ENCODE data around the gene HOXB2. TPM values are rescaled to one million over a fixed set of nuclear protein-coding genes. Genes with fewer than 3 reads are reported as not detected.

The HOXB2 gene
- total RNA-seq, 1 experiment from 2014 or later, result not detected

- Histone ChIP-seq H4K20me1 (ENCODE audit: control insufficient read depth, insufficient read depth, insufficient read length) (no peaks in the 10 kb centered on the region), H3K18ac (ENCODE audit: insufficient read length, low read depth, low read length) (no peak within 1 kb of the TSS), H4K8ac (replicated peaks; ENCODE audit: insufficient read length, low read depth, low read length) (no peak within 1 kb of the TSS), H3K9me3 (ENCODE audit: control insufficient read depth, low read depth, low read length) (no peaks in the 10 kb centered on the region), H2AFZ (ENCODE audit: low read length) (no peak within 1 kb of the TSS), H2BK12ac (ENCODE audit: insufficient read length, low read depth, low read length) (no peak within 1 kb of the TSS), H3K23ac (ENCODE audit: insufficient read length, low read depth, low read length) (no peak within 1 kb of the TSS), H3K14ac (ENCODE audit: insufficient read depth, low read length) (no peak within 1 kb of the TSS; the same call in 1 of the 2 replicates), H2BK120ac (ENCODE audit: low read depth, low read length, poor library complexity, severe bottlenecking) (no peak within 1 kb of the TSS), H2BK5ac (ENCODE audit: insufficient read length, low read length) (no peak within 1 kb of the TSS), H3K27me3 (ENCODE audit: insufficient read depth, low read length) (peaks cover 59% of the 10 kb centered on the region; the same call in 1 of the 2 replicates), H3K56ac (ENCODE audit: insufficient read length, low read depth, low read length) (no peak within 1 kb of the TSS), H3K4ac (ENCODE audit: low read depth, low read length) (no peak within 1 kb of the TSS), H2BK20ac (ENCODE audit: low read depth, low read length, poor library complexity, severe bottlenecking) (no peak within 1 kb of the TSS), H3K79me2 (ENCODE audit: insufficient read depth, low read length) (no peaks in the 10 kb centered on the region), H2BK15ac (ENCODE audit: low read depth, low read length) (no peak within 1 kb of the TSS), H3K4me1 (ENCODE audit: insufficient read depth, low read length) (peaks cover 8% of the 10 kb centered on the region; the same call in 1 of the 2 replicates), H3T11ph (ENCODE audit: low read length) (no peak within 1 kb of the TSS), H3K27ac (ENCODE audit: insufficient read length, low read depth, low read length) (no peak within 1 kb of the TSS), H4K5ac (ENCODE audit: insufficient read length, low read depth, low read length) (no peak within 1 kb of the TSS), H3K4me2 (ENCODE audit: insufficient read depth, insufficient read length, low read length) (peak within 1 kb of the TSS; percentile 23), H2AK5ac (ENCODE audit: insufficient read length, low read length) (no peak within 1 kb of the TSS), H3K9ac (ENCODE audit: extremely low read depth, insufficient read length, low read length) (no peak within 1 kb of the TSS), H3K79me1 (ENCODE audit: insufficient read depth, low read depth, low read length, poor library complexity, severe bottlenecking) (no peaks in the 10 kb centered on the region), H4K91ac (ENCODE audit: insufficient read length, low read depth, low read length) (no peak within 1 kb of the TSS), H3K23me2 (ENCODE audit: insufficient read length, low read depth, low read length, poor library complexity, severe bottlenecking) (no peaks in the 10 kb centered on the region)
- peaks cover 28 to 48% of the 10 kb centered on the region in 2 experiments for H3K4me1 Mint-ChIP-seq
- peaks cover 3 to 8% of the 10 kb centered on the region in 2 experiments; a peak in 3 of 5 replicates for H3K9me3 Mint-ChIP-seq
- peak within 1 kb of the TSS in 1 of 2 experiments; percentile 69; a peak in 3 of 5 replicates for H3K4me3 Mint-ChIP-seq
- peaks cover 100% of the 10 kb centered on the region for H3K27me3 Mint-ChIP-seq (ENCODE audit: low read depth)
- no peaks in the 10 kb centered on the region for H3K36me3 Mint-ChIP-seq (ENCODE audit: insufficient read depth in 1 of 3, low read depth in 3 of 3)
- no peak within 1 kb of the TSS for H3K27ac Mint-ChIP-seq
- no peak for TF ChIP-seq CTCF (conservative IDR thresholded peaks at IDR 0.05)
- DNase-seq, result peak; percentile 90
- no CpG with 5 or more reads among the region's 15 CpGs for WGBS (ENCODE audit: extremely low coverage, insufficient read length, low lambda C conversion rate)
Observed at GRCh38 chr17:48530887-48531272, 14.0 kb downstream of the HOXB2 start, which contains the start of gene HOXB1. HOXB1 (minus strand) TSS chr17:48531011; CDS start chr17:48530904, 107 bp downstream.
